ENCODE data around the gene OTUD3. TPM values are rescaled to one million over a fixed set of nuclear protein-coding genes. Genes with fewer than 3 reads are reported as not detected.

The OTUD3 gene
- total and polyA plus RNA-seq, 2 of the 4 experiments (the other 2 are of a cell fraction), result 2.9 to 3.1 TPM

- no TSS peak for BruUV-seq (replicated peaks)
- H3K27me3 ChIP-seq (ENCODE audit: control insufficient read depth, insufficient read depth, low read length), result peaks cover 4% of the 10 kb centered on the region
- WGBS, 2 experiments (ENCODE audit: extremely low coverage in 2 of 2, insufficient read length in 1 of 2), result no CpG with 5 or more reads among the region's 1 CpG
- H3K27ac ChIP-seq (ENCODE audit: insufficient read depth, low read length), result no peak overlapping the region
- no peak overlapping the region for H2BK120ac ChIP-seq (ENCODE audit: low read depth, low read length)
- TF ChIP-seq SMC3 (IDR thresholded peaks at IDR 0.05; ENCODE audit: low read depth, low read length), result no peak
- H2BK20ac ChIP-seq (ENCODE audit: low read depth, low read length), result no peak overlapping the region
- H2AK5ac ChIP-seq (ENCODE audit: low read depth, low read length), result no peak overlapping the region
- H2AK9ac ChIP-seq (replicated peaks; ENCODE audit: low read depth, low read length, poor library complexity), result no peak overlapping the region
- H2BK5ac ChIP-seq (ENCODE audit: low read depth, low read length, poor library complexity, severe bottlenecking), result no peak overlapping the region
- dilution Hi-C loops (cut with HindIII; ENCODE audit: low sequenced_read_pairs, unreplicated experiment) (no loop called here), in situ Hi-C loops (cut with MboI; ENCODE audit: low sequenced_read_pairs) (no loop called here), intact Hi-C loops (cut with micrococcal nuclease) (no loop called here)
- H2AFZ ChIP-seq (replicated peaks; ENCODE audit: low read length, poor library complexity), result no peak overlapping the region
- H3K36me3 ChIP-seq (ENCODE audit: control insufficient read depth, insufficient read depth, low read length), result no peaks in the 10 kb centered on the region
- H3K4me1 ChIP-seq (ENCODE audit: control insufficient read depth, insufficient read depth, low read length), result no peaks in the 10 kb centered on the region
- H3K79me1 ChIP-seq (ENCODE audit: low read depth in 1 of 2, low read length in 2 of 2), result no peaks in the 10 kb centered on the region
- 0 out of 2 replicates have a peak overlapping the region, but pooled peaks have one; percentile 0 for H3K56ac ChIP-seq (ENCODE audit: extremely low read depth, insufficient read depth, low read length)
- no peak overlapping the region for H3K18ac ChIP-seq (ENCODE audit: low read depth, low read length)
- no peak overlapping the region for H3K4me3 ChIP-seq (ENCODE audit: insufficient read depth, low read depth, low read length)
- H4K91ac ChIP-seq (ENCODE audit: insufficient read depth, low read depth, low read length), result no peak overlapping the region
- ATAC-seq (ENCODE audit: low read depth) (no peak), DNase-seq (no peak)
- H4K20me1 ChIP-seq (ENCODE audit: insufficient read depth, low read length), result no peaks in the 10 kb centered on the region
- no peak overlapping the region for H4K5ac ChIP-seq (ENCODE audit: low read depth, low read length)
- no peak overlapping the region for H4K8ac ChIP-seq (ENCODE audit: low read depth in 2 of 2, low read length in 2 of 2)
- no peaks in the 10 kb centered on the region for H3K9me3 ChIP-seq (ENCODE audit: control insufficient read depth, insufficient read depth, low read length)
- no peaks in the 10 kb centered on the region for H3K9me1 ChIP-seq (ENCODE audit: insufficient read depth, low read length)
- H3K23ac ChIP-seq (ENCODE audit: low read depth, low read length), result no peak overlapping the region
- H3K14ac ChIP-seq (replicated peaks; ENCODE audit: low read depth, low read length), result no peak overlapping the region
- no peak overlapping the region for H2BK15ac ChIP-seq (ENCODE audit: low read depth, low read length)
- ChIA-PET POLR2A (ENCODE audit: unreplicated experiment) (no interaction called here), CTCF (interaction anchor here (0.6 to 0.7 kb wide), 2 partner anchors 32 to 383 kb away, joined by 3 to 8 read pairs; no protein-coding TSS in a partner anchor)
- no peak overlapping the region for H3K4ac ChIP-seq (ENCODE audit: low read depth, low read length)
- H3K4me2 ChIP-seq (ENCODE audit: low read depth, low read length), result no peak overlapping the region
- no peak overlapping the region for H3K9ac ChIP-seq (ENCODE audit: low read depth, low read length)
Measured at GRCh38 chr1:19852036-19852435, 30.2 kb upstream of the OTUD3 start.

Data from IMR-90 (cell line).